SK-N-SH treated with all-trans-retinoic acid at 6 μM for 48 hours (cell line): ENCODE measurements around the gene MAML2.

Experiments
- ATAC-seq: fragments of 200-7000 bp; cut with Tn5 transposase; 3 replicates; pipeline ENCODE4 v1.9.1; 2020; ENCODE audit warnings: mild to moderate bottlenecking, moderate library complexity
- ARNTL ChIP-seq: fragments of 450-650 bp; formaldehyde crosslinking; IDR thresholded peaks from 2 replicates; pipeline ENCODE4 v1.5.0; 2020; ENCODE audit warnings: low read depth, mild to moderate bottlenecking, moderate library complexity, borderline replicate concordance
- BACH2 ChIP-seq: fragments of 250-450 bp; sonication (Bioruptor Pico); IDR thresholded peaks from 2 replicates; pipeline ENCODE4 v1.9.0; 2021; ENCODE audit warnings: mild to moderate bottlenecking, borderline replicate concordance
- CSDC2 ChIP-seq: fragments of 250-450 bp; sonication (Bioruptor Pico); IDR thresholded peaks from 2 replicates; pipeline ENCODE4 v1.5.0; 2020; ENCODE audit warnings: mild to moderate bottlenecking, moderate library complexity
- ESRRG ChIP-seq: fragments of 250-450 bp; sonication (Bioruptor Pico); IDR thresholded peaks from 2 replicates; pipeline ENCODE4 v1.6.1; 2021; ENCODE audit warnings: mild to moderate bottlenecking
- GLIS3 ChIP-seq: fragments of 250-450 bp; sonication (Bioruptor Pico); IDR thresholded peaks from 2 replicates; pipeline ENCODE4 v1.5.0; 2020; ENCODE audit warnings: mild to moderate bottlenecking, moderate library complexity
- ISL1 ChIP-seq: fragments of 250-450 bp; sonication (Bioruptor Pico); IDR thresholded peaks from 2 replicates; pipeline ENCODE4 v2.1.2; 2022; ENCODE audit warnings: mild to moderate bottlenecking, moderate library complexity
- OSR1 ChIP-seq: fragments of 250-450 bp; sonication (Bioruptor Pico); IDR thresholded peaks from 2 replicates; pipeline ENCODE4 v1.8.0; 2022; ENCODE audit warnings: moderate library complexity, mild to moderate bottlenecking, inconsistent platforms
- RARB ChIP-seq: fragments of 250-450 bp; sonication (Bioruptor Pico); IDR thresholded peaks from 2 replicates; pipeline ENCODE4 v1.8.0; 2021; ENCODE audit warnings: mild to moderate bottlenecking, moderate library complexity
- SNAI2 ChIP-seq: fragments of 250-450 bp; sonication (Bioruptor Pico); IDR thresholded peaks from 2 replicates; pipeline ENCODE4 v1.5.0; 2020; ENCODE audit warnings: mild to moderate bottlenecking, moderate library complexity
- TOX ChIP-seq: fragments of 250-450 bp; sonication (Bioruptor Pico); IDR thresholded peaks from 2 replicates; pipeline ENCODE4 v1.8.0; 2021; ENCODE audit warnings: mild to moderate bottlenecking, moderate library complexity, borderline replicate concordance
- ZC3H10 ChIP-seq: fragments of 250-450 bp; sonication (Bioruptor Pico); IDR thresholded peaks from 2 replicates; pipeline ENCODE4 v1.5.1; 2021; ENCODE audit warnings: mild to moderate bottlenecking, moderate library complexity
- ZFP3 ChIP-seq: fragments of 250-450 bp; sonication (Bioruptor Pico); IDR thresholded peaks from 2 replicates; pipeline ENCODE4 v1.5.0; 2020; ENCODE audit warnings: mild to moderate bottlenecking, moderate library complexity
- ZFP30 ChIP-seq: fragments of 450-650 bp; formaldehyde crosslinking; IDR thresholded peaks from 2 replicates; pipeline ENCODE4 v1.5.0; 2022; ENCODE audit warnings: mild to moderate bottlenecking, moderate library complexity
- ZNF565 ChIP-seq: fragments of 450-650 bp; formaldehyde crosslinking; conservative IDR thresholded peaks from 2 replicates; pipeline ENCODE4 v1.5.0; 2020; ENCODE audit warnings: low read depth, mild to moderate bottlenecking, moderate library complexity
- ZNF8 ChIP-seq: fragments of 450-650 bp; formaldehyde crosslinking; IDR thresholded peaks from 2 replicates; pipeline ENCODE4 v1.5.0; 2020; ENCODE audit warnings: mild to moderate bottlenecking, moderate library complexity
- TF ChIP-seq, protein P1 (sequence below): fragments of 250-450 bp; sonication (Bioruptor Pico); IDR thresholded peaks from 2 replicates; pipeline ENCODE4 v1.5.1; 2021; ENCODE audit warnings: mild to moderate bottlenecking, moderate library complexity
- TF ChIP-seq, protein P2 (sequence below): fragments of 250-450 bp; sonication (Bioruptor Pico); IDR thresholded peaks from 2 replicates; pipeline ENCODE4 v1.5.0; 2020; ENCODE audit warnings: mild to moderate bottlenecking, moderate library complexity
- TF ChIP-seq, protein P3 (sequence below): fragments of 250-450 bp; sonication (Bioruptor Pico); IDR thresholded peaks from 2 replicates; pipeline ENCODE4 v1.8.0; 2020; ENCODE audit warnings: mild to moderate bottlenecking, moderate library complexity, borderline replicate concordance
- TF ChIP-seq, protein P4 (sequence below): fragments of 250-450 bp; sonication (Bioruptor Pico); IDR thresholded peaks from 2 replicates; pipeline ENCODE4 v1.5.1; 2020; ENCODE audit warnings: low read depth, mild to moderate bottlenecking, moderate library complexity

Gene MAML2

DNA sequence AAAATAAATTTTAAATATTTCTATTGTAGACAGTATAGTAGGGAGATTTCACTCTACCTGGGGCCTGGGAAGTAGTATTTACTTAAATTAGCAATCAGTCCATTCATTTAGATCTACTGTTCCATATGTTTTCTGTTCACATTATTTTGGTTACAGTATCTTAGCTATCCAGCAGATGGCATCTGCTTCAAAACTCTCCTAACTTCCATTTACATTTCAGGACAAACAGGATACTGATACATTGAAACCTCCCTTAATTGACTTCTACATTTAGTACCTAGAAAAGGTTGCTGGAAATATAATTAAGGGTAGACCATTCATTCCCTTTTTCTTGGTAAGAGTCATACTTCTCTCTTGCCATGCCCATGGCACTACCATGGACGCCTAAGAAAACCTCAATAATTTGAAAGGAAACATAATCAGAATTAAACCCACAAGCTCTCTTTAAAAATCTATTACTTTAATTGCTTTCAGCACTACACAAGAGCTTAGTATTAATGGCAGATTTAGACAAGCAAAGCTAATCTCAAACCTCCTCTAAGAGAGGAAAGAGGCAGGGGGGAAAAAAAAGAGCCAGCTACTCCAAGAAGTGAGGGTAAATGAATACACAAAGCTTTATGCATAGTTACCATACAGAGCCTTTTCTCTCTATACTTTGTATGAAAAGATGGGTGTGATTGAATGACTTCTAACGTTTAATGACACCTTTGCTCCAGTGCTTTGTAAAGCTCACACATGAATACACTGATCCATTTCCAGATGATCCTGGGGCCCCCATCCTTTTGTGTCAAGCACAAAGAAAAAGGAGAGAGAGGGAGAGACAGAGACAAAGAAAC is 287.9 kb downstream of the MAML2 start:
- TF ChIP-seq GLIS3 (CRISPR knock-in tag) (no peak), ISL1 (CRISPR knock-in tag) (peak; percentile 31; the same call in 1 of the 2 replicates), CSDC2 (CRISPR knock-in tag) (0 out of 2 replicates have a peak, but pooled peaks have one; percentile 23)
- TF ChIP-seq, all 23 proteins: peak for 2
- peak; percentile 60 for ATAC-seq

DNA sequence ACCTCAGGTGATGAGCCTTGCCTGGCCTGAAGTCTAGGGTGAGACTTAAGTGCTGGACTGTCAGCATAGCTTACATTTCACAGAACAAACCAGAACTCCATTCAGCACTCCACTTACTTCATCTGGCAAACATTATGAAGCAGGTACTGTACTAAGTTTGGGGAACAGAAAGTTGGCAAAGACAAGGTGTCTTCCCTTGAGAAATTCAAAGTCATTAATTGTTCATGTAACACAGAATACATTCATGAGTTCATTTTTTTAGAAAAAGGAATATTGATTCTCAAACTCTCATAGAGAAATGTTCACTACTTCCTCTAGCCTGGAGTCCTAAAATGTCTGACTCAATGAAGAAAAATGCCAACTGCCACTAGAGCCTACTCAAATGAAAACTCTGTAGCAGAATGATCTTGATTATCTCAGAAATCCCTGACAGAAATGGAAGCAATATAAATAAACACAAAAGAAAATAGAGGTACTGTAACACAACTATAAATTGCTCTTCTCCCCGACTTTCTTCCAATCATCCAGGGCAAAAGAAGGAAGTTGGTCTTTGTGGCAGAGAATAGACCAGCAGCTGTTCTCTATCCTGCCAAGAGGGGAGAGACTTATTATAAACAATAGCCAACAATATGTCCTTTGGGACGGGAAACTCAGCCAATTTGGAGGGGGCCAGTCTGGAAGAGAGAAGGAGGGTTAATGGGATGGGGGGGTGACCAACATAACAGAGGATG is 289.9 kb downstream of the MAML2 start:
- TF ChIP-seq ISL1 (CRISPR knock-in tag) = peak; percentile 44
- no peak for TF ChIP-seq ZFP3 (CRISPR knock-in tag)
- TF ChIP-seq, all 23 proteins: peak for 1
- peak; percentile 38 for ATAC-seq

GRCh38 chr11:96051820-96052219 is 291.2 kb downstream of the MAML2 start:
- no peak for ATAC-seq
- TF ChIP-seq OSR1 (CRISPR knock-in tag) (no peak), ZNF8 (CRISPR knock-in tag) (no peak), ARNTL (CRISPR knock-in tag) (no peak), ZFP3 (CRISPR knock-in tag) (no peak), BACH2 (CRISPR knock-in tag) (no peak), TOX (CRISPR knock-in tag) (no peak), ZFP30 (no peak), ZNF565 (no peak), SNAI2 (CRISPR knock-in tag) (no peak), RARB (CRISPR knock-in tag) (no peak), ZC3H10 (no peak), CSDC2 (CRISPR knock-in tag) (no peak), ESRRG (CRISPR knock-in tag) (no peak)
- TF ChIP-seq, protein P1, sequence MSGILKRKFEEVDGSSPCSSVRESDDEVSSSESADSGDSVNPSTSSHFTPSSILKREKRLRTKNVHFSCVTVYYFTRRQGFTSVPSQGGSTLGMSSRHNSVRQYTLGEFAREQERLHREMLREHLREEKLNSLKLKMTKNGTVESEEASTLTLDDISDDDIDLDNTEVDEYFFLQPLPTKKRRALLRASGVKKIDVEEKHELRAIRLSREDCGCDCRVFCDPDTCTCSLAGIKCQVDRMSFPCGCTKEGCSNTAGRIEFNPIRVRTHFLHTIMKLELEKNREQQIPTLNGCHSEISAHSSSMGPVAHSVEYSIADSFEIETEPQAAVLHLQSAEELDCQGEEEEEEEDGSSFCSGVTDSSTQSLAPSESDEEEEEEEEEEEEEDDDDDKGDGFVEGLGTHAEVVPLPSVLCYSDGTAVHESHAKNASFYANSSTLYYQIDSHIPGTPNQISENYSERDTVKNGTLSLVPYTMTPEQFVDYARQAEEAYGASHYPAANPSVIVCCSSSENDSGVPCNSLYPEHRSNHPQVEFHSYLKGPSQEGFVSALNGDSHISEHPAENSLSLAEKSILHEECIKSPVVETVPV (CRISPR knock-in tag) = no peak
- TF ChIP-seq, protein P2, sequence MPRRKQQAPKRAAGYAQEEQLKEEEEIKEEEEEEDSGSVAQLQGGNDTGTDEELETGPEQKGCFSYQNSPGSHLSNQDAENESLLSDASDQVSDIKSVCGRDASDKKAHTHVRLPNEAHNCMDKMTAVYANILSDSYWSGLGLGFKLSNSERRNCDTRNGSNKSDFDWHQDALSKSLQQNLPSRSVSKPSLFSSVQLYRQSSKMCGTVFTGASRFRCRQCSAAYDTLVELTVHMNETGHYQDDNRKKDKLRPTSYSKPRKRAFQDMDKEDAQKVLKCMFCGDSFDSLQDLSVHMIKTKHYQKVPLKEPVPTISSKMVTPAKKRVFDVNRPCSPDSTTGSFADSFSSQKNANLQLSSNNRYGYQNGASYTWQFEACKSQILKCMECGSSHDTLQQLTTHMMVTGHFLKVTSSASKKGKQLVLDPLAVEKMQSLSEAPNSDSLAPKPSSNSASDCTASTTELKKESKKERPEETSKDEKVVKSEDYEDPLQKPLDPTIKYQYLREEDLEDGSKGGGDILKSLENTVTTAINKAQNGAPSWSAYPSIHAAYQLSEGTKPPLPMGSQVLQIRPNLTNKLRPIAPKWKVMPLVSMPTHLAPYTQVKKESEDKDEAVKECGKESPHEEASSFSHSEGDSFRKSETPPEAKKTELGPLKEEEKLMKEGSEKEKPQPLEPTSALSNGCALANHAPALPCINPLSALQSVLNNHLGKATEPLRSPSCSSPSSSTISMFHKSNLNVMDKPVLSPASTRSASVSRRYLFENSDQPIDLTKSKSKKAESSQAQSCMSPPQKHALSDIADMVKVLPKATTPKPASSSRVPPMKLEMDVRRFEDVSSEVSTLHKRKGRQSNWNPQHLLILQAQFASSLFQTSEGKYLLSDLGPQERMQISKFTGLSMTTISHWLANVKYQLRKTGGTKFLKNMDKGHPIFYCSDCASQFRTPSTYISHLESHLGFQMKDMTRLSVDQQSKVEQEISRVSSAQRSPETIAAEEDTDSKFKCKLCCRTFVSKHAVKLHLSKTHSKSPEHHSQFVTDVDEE (CRISPR knock-in tag) = no peak
- TF ChIP-seq, protein P3, sequence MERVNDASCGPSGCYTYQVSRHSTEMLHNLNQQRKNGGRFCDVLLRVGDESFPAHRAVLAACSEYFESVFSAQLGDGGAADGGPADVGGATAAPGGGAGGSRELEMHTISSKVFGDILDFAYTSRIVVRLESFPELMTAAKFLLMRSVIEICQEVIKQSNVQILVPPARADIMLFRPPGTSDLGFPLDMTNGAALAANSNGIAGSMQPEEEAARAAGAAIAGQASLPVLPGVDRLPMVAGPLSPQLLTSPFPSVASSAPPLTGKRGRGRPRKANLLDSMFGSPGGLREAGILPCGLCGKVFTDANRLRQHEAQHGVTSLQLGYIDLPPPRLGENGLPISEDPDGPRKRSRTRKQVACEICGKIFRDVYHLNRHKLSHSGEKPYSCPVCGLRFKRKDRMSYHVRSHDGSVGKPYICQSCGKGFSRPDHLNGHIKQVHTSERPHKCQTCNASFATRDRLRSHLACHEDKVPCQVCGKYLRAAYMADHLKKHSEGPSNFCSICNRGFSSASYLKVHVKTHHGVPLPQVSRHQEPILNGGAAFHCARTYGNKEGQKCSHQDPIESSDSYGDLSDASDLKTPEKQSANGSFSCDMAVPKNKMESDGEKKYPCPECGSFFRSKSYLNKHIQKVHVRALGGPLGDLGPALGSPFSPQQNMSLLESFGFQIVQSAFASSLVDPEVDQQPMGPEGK (CRISPR knock-in tag) = no peak
- TF ChIP-seq, protein P4, sequence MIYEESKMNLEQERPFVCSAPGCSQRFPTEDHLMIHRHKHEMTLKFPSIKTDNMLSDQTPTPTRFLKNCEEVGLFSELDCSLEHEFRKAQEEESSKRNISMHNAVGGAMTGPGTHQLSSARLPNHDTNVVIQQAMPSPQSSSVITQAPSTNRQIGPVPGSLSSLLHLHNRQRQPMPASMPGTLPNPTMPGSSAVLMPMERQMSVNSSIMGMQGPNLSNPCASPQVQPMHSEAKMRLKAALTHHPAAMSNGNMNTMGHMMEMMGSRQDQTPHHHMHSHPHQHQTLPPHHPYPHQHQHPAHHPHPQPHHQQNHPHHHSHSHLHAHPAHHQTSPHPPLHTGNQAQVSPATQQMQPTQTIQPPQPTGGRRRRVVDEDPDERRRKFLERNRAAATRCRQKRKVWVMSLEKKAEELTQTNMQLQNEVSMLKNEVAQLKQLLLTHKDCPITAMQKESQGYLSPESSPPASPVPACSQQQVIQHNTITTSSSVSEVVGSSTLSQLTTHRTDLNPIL (CRISPR knock-in tag) = no peak
- TF ChIP-seq, all 23 proteins: peak for 0
